ENCODE data around the gene HABP2. TPM values are rescaled to one million over a fixed set of nuclear protein-coding genes. Genes with fewer than 3 reads are reported as not detected.

Gene HABP2
- total RNA-seq, 2 donors from 2014 or later, result not detected

- ATAC-seq, result no peak
- intact Hi-C loops (cut with DNase I), result no loop called here
- DNase-seq, result no peak
Measured at GRCh38 chr10:113552014-113552413, 839 bp upstream of the HABP2 start.

- DNase-seq (no peak), ATAC-seq (no peak)
- intact Hi-C loops (cut with DNase I), result no loop called here
Measured at GRCh38 chr10:113553149-113553548, 296 bp downstream of the HABP2 start.

- ATAC-seq (no peak), DNase-seq (no peak)
- intact Hi-C loops (cut with DNase I), result no loop called here
Measured at GRCh38 chr10:113554214-113554613, 1.4 kb downstream of the HABP2 start.

- DNase-seq (no peak), ATAC-seq (no peak)
Measured at GRCh38 chr10:113555245-113555644, 2.4 kb downstream of the HABP2 start.

GRCh38 chr10:113555751-113556150 is 2.9 kb downstream of the HABP2 start:
- intact Hi-C loops (cut with DNase I), result no loop called here
- no peak for DNase-seq
- ATAC-seq, result no peak

More at GRCh38 chr10:113555245-113555644, 2.4 kb downstream of the HABP2 start:
- intact Hi-C loops (cut with DNase I), result no loop called here

- intact Hi-C loops (cut with DNase I), result no loop called here
- DNase-seq, result no peak
- ATAC-seq, result no peak
Measured at GRCh38 chr10:113557424-113557862, 4.6 kb downstream of the HABP2 start.

- no peak for DNase-seq
- peak in 1 of 2 donors; percentile 44 for ATAC-seq
- intact Hi-C loops (cut with DNase I), result no loop called here
Measured at GRCh38 chr10:113557903-113558321, 5.1 kb downstream of the HABP2 start.

DNA sequence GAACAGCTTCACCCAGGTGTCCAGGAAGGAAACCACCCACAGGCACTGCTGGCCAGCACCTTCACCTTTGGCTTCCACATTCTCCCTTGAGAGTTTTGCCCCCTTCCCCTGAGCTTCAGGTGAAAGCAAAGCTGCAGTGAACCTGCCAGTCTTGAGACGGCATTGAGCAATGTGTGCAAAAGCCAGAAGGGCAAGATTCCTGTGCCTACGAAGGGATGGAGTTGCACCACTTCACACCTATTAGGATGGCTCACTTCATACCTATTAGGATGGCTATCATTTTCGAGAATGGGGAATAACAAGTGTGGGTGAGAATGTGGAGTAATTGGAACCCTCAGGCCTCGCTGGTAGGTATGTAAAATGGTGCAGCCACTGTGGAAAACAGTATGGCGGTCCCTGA is 7.2 kb downstream of the HABP2 start:
- DNase-seq, result no peak
- ATAC-seq, result no peak

GRCh38 chr10:113561214-113561613 is 8.4 kb downstream of the HABP2 start:
- DNase-seq, result no peak
- intact Hi-C loops (cut with DNase I), result loop anchor here in 1 of 2 donors (10.0 kb wide), 1 partner anchor 116 kb away; no protein-coding TSS in a partner anchor
- ATAC-seq, result no peak

More for the DNA sequence above, 7.2 kb downstream of the HABP2 start:
- intact Hi-C loops (cut with DNase I), result loop anchor here in 1 of 2 donors (10.0 kb wide), 1 partner anchor 115 kb away; no protein-coding TSS in a partner anchor

- ATAC-seq (no peak), DNase-seq (no peak)
- intact Hi-C loops (cut with DNase I), result loop anchor here in 1 of 2 donors (10.0 kb wide), 1 partner anchor 117 kb away; no protein-coding TSS in a partner anchor
Measured at GRCh38 chr10:113562069-113562468, 9.2 kb downstream of the HABP2 start.

GRCh38 chr10:113562704-113563103 is 9.9 kb downstream of the HABP2 start:
- DNase-seq (no peak), ATAC-seq (no peak)
- intact Hi-C loops (cut with DNase I), result loop anchor here in 1 of 2 donors (10.0 kb wide), 1 partner anchor 118 kb away; no protein-coding TSS in a partner anchor

DNA sequence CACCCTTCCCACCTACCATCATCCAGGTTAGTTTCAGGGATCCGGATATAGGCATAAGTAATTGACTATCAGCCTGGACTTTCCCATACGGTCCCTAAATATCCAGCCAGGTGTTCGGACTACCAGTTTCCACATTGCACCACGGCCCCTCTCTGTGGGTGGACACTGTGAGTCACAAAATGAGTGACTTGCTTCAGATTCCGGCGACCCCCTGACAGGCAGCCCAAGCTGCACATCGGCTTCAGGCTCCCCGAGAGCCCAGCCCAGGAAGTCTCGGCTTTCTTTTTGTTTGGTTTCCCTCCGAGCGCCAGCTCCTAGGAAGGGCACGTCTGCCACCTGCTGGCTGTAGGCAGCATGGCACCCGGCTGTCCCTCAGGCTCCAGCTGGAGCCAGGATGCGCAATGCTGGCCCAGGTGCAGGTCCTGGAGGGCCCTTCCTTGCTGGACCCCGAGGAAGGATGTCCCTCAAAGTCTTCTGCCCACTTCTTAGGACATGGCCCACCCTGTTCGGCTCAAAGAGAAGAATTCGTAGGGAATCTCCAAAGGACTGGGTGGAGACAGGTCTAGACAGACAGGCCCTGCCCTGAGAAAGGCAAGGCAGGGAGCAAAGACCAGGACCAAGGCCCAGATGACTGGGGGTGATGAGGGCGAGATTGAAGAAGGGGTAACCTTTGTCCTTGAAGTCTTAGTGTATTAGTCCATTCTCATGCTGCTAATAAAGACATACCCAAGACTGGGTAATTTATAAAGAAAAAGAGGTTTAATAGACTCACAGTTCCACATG is 10.6 kb downstream of the HABP2 start:
- intact Hi-C loops (cut with DNase I), result loop anchor here in 1 of 2 donors (10.0 kb wide), 1 partner anchor 119 kb away; no protein-coding TSS in a partner anchor
- peak; percentile 92 for ATAC-seq
- DNase-seq, result peak; percentile 78

DNA sequence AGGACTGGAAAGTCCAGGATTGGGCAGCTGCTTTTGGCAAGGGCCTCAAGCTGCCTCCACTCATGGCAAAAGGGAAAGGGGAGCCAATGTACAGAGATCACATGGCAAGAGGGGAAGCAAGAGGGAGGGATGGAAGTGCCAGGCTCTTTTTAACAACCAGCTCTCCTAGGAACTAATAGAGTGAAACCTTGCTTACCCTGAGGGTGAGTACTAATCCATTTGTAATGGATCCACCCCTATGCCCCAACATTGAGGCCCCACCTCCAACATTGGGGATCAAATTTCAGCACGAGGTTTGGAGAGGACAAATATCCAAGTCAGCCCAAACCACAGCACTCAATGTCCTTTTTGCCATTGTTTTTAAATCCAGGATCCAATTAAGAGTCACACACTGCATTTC is 12.5 kb downstream of the HABP2 start:
- intact Hi-C loops (cut with DNase I), result loop anchor here in 1 of 2 donors (10.0 kb wide), 1 partner anchor 121 kb away; no protein-coding TSS in a partner anchor
- ATAC-seq (no peak), DNase-seq (no peak)

- DNase-seq, result no peak
- intact Hi-C loops (cut with DNase I), result loop anchor here in 1 of 2 donors (10.0 kb wide), 1 partner anchor 122 kb away; no protein-coding TSS in a partner anchor
- ATAC-seq, result no peak
Measured at GRCh38 chr10:113566888-113567287, 14.0 kb downstream of the HABP2 start.

DNA sequence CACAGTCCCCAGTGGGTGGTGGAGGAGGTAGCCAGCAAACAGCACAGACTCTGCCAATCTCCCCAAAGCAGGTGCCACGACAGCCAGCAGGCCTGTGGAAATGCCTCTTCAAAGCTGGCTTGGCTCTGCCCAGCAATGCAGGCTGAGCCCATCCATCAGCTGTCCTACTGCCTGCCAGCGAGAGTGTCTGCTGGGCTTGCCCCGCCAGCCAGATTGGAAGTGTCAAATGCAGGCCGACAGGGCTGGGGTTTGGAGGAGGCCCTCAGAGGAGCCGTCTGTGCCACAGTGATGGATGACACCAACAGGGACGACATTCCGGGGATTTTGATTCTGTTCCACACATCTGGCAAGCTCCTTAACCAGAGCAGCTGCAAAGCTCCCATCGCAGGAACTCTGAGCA is 16.7 kb downstream of the HABP2 start:
- intact Hi-C loops (cut with DNase I), result loop anchor here in 1 of 2 donors (10.0 kb wide), 1 partner anchor 125 kb away; no protein-coding TSS in a partner anchor
- DNase-seq, result peak; percentile 50
- ATAC-seq, result peak; percentile 82 to 83

DNA sequence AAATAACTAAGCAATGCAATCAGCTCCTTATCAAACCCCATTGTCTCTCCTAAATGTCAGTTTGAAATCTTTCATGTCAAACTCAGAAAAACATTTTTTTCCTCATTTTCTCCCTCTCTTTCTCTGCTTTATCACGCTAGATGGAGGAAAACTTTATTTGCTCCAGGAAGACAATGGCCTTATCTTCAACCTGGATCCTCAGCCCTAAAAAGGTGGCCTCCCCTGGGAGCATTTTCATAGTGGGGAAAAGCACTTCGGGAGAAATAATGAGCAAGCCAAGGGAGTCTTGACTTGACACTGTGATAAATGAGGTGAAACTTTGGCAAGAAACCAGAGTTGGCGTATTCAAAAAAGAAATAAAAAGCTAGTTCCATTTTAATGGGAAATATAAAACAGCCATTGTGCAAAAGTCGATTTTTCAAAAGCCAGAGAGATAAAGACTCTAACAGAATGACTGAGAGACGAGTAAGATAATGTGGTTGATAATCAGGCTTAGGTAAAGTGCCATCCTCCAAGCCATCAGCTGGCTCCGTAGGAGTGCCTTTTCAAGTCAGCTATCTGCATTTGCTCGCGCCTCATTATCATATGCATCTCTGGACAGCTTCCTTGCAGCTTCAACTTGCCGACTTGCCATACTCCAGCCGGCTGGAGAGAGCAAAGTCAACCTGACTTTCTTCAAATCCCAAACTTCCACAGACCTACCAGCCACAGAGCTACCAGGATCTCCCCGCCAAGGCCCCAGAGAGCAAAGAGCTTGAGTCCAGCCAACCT is 19.9 kb downstream of the HABP2 start:
- DNase-seq (no peak), ATAC-seq (no peak)
- intact Hi-C loops (cut with DNase I), result no loop called here

- no peak for DNase-seq
- intact Hi-C loops (cut with DNase I), result no loop called here
- no peak for ATAC-seq
Measured at GRCh38 chr10:113573368-113573767, 20.5 kb downstream of the HABP2 start.

GRCh38 chr10:113576852-113577251 is 24.0 kb downstream of the HABP2 start:
- DNase-seq (no peak), ATAC-seq (peak in 1 of 2 donors; percentile 59)
- intact Hi-C loops (cut with DNase I), result no loop called here

GRCh38 chr10:113578773-113579172 is 25.9 kb downstream of the HABP2 start:
- intact Hi-C loops (cut with DNase I), result no loop called here
- ATAC-seq (no peak), DNase-seq (no peak)

GRCh38 chr10:113581092-113581491 is 28.2 kb downstream of the HABP2 start:
- no peak for ATAC-seq
- no peak for DNase-seq
- intact Hi-C loops (cut with DNase I), result no loop called here
